DOHH2 (cell line): ENCODE measurements around the gene DLGAP1.

ENCODE experiments used
- CTCF ChIP-seq: fragments of 200-600 bp; sonication (generic); IDR thresholded peaks from one replicate; pipeline ENCODE4 v1.5.1; 2014; ENCODE audit warnings: antibody characterized with exemption, mild to moderate bottlenecking, low read depth, low read length; ENCODE audit not compliant: poor library complexity, severe bottlenecking
- EZH2phosphoT487 ChIP-seq: fragments of 200-600 bp; sonication (generic); IDR thresholded peaks from 2 replicates; pipeline ENCODE4 v1.6.1; 2017; ENCODE audit warnings: borderline replicate concordance, mild to moderate bottlenecking, antibody characterized with exemption, low read length, moderate library complexity, mixed read lengths

- TF ChIP-seq CTCF (no peak), EZH2phosphoT487 (no peak)
Measured at GRCh38 chr18:3486512-3486911, 968.6 kb downstream of the DLGAP1 start.
